ENCODE data around the gene LRMDA.
"Not testable (repeated sequence)": the region's sequence is repeated elsewhere in the genome, so short reads cannot be mapped to it uniquely, and the experiment has no call there.

The LRMDA gene

DNA sequence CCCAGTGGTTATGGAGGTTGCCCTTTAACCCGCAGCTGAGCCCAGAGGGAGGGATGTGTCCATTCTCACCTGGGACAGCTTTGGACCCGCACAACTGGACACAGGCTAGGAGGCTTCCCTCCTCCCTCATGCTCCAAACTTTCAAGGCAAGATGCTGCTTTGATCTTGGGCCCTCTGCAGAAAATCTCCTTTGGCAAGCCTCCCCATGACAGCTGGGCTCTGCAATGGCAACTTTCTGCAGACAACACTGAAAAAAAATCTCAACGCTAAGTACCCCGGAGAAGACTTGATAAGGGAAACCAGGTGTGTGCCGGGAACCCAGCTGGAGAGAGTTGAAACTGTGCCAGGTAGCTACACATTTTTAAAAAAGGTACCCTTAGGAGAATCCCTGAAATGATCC, 610.1 kb downstream of the LRMDA start:
- no peak for DNase-seq (ENCODE audit: low read depth in 3 of 3)

DNA sequence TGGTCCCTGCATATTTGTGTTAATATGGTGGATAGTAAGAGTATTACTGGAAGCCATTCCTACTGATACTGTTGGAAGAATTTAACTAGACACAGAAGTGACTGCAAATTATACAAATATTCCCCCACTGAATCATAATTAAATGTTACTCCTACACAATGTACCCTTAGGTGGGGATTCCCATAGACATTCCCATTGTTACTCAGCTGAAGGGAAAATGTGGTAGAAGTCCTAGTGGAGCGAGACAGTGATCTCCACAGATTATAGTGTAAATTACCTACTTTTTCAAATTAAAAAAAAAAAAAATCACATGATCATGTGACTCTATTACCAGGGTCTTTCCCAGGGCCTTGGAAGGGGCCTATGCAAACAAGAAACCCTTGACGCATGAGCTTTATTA, 611.8 kb downstream of the LRMDA start:
- DNase-seq (ENCODE audit: low read depth in 3 of 3): no peak

DNA sequence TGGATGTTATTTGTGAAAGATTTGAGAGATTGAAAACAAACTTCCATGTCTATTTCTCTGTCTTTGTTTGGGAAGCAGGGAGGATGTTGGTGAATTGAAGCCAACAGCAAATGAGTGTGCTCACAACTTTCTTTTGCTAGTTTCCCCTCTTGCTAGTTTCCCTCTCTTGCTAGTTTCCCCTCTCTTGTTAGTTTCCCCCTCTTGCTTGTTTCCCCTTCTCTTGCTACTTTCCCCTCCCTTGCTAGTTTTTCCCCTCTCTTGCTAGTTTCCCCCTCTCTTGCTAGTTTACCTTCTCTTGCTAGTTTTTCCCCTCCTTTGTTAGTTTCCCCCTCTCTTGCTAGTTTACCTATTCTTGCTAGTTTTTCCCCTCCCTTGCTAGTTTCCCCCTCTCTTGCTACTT, 613.3 kb downstream of the LRMDA start:
- no peak for DNase-seq (ENCODE audit: low read depth in 3 of 3)

DNA sequence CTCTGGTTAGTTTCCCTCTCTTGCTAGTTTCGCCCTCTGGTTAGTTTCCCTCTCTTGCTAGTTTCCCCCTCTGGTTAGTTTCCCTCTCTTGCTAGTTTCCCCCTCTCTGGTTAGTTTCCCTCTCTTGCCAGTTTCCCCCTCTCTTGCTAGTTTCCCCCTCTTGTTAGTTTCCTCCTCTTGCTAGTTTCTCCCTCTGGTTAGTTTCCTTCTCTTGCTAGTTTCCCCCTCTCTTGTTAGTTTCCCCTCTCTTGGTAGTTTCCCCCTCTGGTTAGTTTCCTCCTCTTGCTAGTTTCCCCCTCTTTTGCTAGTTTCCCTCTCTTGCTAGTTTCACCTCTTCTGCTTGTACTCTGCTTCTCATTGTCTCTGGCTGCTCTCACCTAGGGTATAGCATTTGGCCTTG, 613.8 kb downstream of the LRMDA start:
- DNase-seq (ENCODE audit: low read depth in 3 of 3): no peak

DNA sequence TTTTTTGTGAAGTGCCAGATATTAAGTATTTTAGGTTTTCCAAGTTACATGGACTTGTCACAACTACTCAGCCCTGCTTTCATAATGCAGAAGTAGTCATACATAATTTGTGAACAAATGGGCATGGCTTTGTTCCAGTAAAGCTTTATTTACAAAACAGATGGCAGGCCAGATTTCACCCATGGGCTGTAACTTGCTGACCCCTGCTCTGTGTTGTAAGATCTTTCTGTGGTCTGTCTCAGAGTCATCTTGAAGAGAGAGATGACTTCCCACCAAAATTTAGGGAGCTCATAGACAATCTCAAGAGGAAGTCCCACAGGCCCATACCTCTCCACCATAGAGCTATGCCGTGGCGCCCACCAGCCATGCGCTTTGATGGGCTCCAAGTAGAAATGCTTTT, 616.1 kb downstream of the LRMDA start:
- no peak for DNase-seq (ENCODE audit: low read depth in 3 of 3)

DNA sequence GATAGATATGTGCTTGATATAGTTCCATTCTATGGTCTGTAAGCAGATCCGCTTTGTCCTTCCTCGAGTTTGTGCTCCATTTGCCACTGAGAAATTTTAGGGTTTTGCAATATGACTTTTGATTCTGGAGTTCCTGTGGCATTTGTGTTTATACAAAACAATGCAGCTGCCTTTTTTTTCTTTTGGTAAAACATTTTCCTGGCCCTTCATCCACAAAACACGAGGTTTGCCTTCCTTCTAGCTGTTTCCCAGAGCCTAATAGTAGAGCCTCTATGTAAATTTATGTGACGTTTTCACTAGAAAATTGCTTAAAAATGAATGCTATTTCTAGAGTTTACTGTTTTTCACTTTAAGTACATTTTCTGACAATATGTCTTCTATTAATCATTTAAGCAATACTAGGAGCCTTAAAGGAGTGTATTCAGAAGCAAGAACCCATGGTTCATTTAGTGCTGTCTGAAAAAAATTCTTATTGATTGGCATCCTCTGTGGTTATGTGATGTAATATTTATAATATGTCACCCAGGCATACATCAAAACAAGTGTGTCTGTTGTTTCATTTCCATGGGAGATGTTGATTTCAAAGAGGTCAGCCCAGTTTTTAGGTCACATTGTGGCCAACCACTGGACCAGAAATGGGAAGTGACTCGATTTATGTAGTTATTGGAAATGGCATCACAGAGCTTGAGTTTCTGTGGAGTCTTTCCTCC, 618.3 kb downstream of the LRMDA start:
- DNase-seq (ENCODE audit: low read depth in 3 of 3): no peak

DNA sequence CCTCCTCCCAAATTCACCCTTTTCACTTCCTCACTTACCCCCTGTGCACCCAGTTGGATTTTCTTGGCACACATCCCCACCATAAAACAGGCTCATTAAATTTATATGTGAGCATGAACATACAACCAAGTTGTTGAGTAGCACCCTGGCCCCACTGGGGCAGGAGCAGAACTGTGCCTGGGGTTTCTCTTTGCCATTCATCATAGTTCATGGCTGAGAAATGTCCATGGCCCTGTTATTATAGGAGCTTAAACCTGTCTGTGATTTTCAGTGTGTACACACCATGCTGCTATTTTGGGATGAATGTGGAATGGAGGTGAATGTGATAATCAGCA, 618.8 kb downstream of the LRMDA start:
- no peak for DNase-seq (ENCODE audit: low read depth in 3 of 3)

DNA sequence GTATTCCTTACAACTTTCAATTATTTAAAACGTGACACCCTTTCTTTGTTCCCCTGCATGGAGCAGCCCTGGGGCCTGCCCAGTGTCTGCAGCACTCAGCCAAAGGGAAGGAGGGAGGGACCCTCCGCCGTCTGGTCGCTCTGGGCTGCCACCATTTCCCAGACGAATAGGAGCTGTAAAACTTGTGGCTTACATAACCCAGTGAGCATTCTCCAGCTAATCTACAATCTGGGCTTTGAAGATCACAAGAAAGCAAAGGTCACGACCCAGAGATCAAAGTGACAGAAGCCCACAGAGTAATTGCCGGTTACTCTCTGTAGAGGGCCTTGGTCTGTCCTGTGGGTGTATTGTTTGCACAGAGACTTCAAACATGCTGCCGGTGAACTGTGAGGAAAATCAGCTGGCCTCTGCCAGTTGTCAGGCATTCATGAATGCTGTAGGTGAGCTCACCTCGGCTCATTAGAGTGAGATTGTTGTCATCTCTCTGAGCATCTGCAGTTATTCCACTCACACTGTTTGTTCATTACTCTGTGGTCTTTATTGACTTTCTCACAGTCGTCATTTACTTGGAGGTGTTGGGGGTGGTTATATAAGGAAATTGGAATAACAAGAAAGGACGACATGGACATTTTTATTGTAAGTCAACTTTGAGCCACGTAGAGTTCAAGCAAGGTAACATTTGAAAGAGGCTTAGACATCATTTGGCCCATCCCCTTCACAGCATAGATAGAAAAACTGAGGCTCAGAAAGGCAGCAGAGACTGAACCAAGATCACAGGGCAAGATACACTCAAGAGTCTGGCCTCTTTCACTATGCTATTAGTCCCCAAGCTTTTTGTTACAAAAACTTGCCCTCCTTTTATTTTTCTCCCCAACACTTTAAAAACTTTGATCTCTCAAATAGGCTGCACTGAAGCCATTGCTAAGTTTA, 619.8 kb downstream of the LRMDA start:
- DNase-seq (ENCODE audit: low read depth in 3 of 3): no peak

DNA sequence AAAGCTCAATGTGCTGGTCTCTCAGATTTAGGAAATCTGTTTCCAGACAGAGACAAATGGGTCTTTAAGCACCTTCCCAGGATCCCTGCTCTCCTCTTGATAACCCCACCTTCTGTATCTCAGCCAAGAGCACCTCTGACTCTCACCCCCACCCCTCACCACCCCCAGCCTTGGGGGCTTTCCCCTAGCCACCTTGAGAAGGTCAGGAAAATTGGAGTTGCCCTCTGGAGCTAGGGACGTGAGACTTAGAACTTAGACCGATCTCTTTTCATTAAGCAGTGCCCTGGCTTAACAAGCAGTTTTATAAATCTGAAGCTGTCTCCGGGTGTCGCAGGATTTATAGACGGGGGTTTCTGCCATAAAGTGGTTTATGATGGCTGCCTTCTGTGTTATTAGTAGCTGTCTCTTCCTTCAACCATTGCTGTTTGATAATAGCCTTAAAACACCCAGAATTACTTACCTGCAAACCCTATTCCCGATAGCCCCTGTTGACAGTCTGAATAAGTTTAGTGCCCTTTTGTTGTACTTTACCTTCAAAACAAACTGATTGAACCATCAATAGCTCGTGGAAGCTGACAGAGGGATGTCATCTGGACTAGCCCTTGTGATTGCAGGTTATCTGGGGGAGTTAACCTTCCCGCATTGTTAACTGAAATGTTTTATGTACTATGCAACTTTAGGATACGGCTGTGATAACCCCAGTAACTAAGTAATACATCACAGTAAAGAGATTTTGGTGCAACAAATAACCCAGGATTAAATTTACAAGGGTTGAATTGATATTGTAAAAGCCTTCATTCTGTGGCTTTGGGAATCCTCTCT, 621.5 kb downstream of the LRMDA start:
- DNase-seq (ENCODE audit: low read depth in 3 of 3): no peak

DNA sequence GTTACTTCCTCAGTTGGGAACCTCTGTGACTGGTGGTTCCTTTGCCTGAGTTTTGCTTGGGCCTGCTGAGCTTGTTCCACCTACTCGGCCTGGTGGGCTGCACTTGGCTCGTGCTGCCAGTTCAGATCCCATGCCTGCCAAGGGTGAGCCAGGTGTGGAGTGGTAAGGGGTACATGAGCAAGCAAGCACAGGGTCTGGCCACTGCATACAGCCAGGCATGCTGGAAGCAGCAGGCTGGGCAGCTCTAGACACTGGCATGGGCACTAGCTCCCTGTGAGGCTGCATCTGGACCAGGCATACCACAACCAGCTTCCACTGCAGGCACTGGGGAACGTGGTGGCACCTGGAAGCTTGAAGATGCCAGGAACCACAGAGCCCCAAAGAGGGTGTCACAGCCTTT, 624.0 kb downstream of the LRMDA start:
- DNase-seq (ENCODE audit: low read depth in 3 of 3): no peak

DNA sequence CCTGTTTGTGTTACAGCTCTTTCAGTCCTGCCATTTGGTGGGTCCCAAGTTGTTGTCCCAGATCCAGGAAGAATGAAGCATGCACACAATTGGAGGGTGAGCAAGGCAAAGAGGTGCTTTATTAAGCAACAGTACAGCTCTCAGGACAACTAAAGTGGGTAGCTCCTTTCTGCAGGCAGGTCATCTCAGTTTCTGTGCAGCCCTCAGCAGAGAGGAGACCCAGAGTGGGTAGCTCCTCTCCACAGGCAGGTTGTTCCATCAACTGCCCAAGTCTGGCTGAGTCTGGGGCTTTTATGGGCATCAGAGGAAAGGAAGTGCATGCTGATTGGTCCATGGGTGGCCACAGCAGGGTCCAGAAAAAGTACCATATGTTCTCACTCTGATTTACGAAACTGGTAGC, 624.5 kb downstream of the LRMDA start:
- no peak for DNase-seq (ENCODE audit: low read depth in 3 of 3)

DNA sequence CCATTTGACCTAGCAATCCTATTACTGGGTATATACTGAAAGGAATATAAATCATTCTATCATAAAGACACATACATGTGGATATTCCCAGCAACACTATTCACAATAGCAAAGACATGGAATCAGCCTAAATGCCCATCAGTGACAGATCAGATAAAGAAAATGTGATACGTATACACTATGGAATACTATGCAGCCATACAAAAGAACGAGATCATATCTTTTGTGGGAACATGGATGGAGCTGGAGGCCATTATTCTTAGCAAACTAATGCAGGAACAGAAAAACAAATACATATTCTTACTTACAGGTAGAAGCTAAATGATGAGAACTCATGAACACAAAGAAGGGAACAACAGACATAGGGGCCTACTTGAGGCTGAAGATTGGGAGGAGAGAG, 629.6 kb downstream of the LRMDA start:
- DNase-seq (ENCODE audit: low read depth in 3 of 3): not testable (repeated sequence)

DNA sequence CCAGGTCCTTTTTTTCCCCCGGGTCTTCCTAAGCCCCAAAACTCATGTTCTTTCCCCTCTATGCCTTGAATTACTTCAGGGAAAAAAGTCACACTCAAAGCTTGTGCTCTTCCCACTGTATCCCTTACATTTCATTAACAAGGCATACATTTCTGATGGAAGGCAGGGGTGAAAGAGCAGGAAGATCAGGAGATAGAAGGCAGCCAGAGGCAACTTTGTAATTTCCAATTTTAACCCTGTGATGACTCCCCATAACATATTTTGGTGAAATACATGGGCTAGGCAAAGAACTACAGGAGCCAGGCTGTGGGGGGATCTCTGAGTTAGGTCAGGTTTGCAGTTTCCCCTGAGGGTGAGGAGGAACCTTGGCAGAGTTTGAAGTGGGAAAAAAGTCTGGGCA, 635.0 kb downstream of the LRMDA start:
- DNase-seq (ENCODE audit: low read depth in 3 of 3): no peak

DNA sequence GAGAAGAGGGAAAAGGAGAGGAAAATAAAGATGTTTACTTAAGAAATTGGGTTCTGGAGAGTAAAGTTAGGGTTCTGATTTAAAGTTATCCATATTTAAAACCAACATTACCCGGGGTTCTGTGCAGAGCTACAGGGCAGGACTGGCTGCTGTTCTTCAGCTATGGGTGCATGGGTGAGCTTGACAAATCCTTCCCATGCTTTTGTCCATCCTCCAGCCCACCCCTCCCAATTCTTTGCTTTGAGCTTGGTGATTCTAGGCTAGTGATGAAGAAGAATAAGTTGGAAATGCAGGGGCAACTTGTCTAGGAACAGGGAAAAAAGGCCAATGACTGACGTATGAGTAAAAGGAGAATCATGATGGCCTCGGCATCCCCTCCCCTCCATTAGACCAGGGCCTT, 636.0 kb downstream of the LRMDA start:
- DNase-seq (ENCODE audit: low read depth in 3 of 3): no peak

DNA sequence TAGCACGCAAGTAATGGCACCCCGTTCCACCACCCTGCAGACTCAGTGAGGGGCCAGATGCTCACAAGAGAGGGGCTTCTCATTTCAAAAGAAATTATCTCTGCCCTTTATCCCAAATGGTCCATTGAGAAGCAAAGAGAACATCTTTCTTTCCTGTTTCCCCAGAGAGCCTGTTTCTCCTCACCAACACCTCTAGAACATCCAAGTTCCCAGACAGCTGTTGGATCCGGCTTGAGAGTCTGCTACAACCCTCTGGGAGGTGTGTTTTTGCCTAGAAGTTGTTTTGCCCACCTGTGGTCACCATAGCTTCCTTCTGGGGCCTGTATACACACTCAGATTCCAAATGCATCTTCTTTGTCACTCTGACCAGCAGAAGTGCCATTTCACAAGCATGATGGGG, 637.4 kb downstream of the LRMDA start:
- DNase-seq (ENCODE audit: low read depth in 3 of 3): no peak

DNA sequence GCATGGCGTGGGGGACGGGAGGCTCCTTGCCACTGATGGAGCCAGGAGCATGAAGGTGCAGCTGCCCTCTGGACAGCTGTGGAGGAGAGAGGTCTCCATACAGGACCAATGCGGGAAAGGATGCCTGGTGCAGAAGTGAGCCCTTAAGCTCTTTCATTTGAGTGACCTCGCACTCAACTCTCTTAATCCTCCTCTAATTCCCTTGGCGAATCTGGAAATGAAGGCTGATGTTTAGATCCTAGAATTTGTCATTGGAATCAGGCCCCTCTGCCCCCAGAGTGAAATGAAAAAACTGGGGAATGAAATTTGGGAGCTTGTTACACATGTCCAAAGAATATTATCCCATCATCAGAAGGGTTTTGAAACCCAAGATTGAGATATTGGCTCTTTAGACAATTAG, 639.5 kb downstream of the LRMDA start:
- DNase-seq (ENCODE audit: low read depth in 3 of 3): no peak

DNA sequence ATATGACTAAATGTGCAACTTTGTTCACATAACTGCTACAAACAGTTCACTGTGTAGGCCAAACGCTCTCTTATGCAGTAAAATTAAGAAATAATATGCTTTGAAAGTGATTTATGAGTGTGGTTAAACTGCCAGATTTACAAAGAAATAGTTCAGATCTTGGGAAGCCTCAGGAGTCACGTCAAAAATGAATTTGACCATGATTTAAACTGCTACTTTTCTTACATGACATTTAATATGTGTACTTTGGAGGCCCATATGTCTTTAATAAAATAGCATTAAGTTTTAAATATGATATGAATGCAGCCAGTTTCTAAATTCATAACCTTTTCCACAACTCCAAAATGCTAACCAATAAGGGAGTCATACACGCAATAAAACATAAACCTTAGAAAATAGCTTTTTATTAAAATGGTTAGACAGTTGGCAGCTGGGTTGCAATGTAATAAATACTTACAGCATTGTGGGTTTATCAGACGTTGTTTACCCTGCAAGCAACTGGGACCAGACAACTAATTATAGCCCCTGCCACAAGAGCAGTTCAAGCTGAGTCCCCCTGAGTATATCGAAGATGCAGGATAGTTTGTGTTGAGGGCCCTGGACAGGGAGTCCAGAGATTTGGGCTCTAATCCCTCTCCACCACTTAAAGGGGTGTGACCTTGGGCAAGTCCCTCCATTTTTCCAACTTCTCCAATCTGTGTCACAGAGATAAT, 640.4 kb downstream of the LRMDA start:
- no peak for DNase-seq (ENCODE audit: low read depth in 3 of 3)

DNA sequence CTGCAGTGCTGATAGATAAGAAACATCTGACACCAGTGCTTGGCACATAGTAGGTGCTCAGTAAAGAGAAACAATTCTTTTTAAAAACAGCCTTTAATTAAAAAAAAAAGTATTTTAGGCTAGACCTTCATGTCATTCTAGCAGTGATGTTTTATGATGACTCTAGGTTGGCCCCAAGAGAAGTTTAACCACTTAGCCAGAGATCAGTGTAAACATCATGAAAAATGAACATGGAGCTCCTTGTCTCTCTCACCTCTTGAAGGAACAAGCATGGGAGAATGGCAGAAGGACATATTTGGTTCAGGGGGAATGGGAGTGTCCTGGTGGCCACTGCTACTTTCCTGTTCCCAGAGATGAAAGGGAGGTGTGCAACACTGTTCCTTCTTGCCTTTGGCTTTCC, 641.0 kb downstream of the LRMDA start:
- DNase-seq (ENCODE audit: low read depth in 3 of 3): no peak

DNA sequence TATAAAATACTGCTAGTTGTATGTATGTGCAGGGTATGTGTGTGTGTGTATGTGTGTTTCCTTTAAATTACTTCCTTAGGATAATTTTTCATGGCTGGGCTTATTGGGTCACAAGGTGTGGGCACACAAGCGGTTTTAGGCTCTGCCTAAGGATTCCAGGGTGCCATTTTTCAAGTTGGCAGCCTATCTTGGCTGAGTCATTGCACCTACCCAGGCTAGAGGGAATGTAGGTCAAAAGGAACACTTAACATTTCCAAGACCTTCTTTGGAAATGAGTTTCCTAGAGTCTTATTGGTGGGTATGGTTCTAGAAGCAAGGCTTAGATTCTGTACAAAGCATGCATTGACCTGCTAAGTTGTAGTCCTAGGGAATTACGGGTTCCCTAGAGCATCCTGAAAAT, 642.1 kb downstream of the LRMDA start:
- DNase-seq (ENCODE audit: low read depth in 3 of 3): no peak

DNA sequence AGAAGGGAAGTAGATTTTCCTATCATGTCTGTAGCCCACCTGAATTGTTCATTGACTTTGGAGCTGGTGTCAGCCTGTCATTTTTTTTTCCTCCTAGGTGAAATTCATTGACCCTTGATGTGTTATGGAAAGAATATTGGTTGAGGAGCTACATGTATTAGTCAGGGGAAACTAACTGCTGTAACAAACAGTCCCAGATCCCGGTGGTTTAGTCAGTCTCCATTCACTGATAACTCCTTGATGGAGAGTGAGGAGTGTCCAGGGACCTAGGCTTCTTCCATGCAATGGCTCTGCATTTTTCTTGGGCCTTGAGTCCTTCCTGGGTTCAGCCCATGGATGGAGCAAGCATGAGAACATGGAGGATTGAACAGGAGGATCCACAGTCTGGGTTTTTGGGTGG, 643.2 kb downstream of the LRMDA start:
- no peak for DNase-seq (ENCODE audit: low read depth in 3 of 3)

DNA sequence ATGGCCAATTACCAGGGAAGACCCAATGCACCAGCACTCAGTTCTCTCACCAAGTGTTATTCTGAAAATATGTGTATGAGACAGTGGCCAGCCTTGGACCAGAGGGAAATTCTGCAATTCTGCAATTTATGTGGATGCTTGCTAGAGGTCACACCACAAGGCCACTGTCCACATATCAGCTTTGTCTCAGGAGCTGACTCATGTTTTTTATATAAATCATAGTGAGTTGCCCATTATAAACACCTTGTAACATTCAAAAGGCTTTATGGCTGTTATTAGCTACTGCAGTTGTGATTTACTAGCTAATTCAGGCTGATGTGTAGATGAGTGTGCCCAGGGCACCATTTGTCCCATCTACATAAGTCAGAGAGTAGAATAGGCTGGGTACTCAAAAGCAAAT, 649.0 kb downstream of the LRMDA start:
- no peak for DNase-seq (ENCODE audit: low read depth in 3 of 3)

DNA sequence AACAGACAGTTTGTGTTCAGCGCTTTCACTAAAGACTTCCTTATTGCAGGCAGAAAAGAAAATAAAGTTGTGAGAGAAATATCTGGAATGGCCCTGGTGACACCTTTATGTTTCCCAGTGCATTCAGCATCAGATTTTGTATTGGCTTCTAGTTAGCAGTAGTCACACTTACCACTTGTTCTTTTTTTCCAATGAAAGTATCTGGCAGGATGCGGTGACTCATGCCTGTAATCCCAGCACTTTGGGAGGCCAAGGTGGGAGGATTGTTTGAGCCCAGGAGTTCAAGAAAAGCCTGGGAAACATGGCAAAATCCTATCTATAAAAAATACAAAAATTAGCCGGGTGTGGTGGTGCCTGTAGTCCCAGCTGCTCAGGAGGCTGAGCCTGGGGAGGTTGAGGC, 649.6 kb downstream of the LRMDA start:
- DNase-seq (ENCODE audit: low read depth in 3 of 3): no peak
